Choroid plexus epithelial cell (primary cell): Measurements from ENCODE around the gene TBXAS1.

ENCODE experiments used
- DNase-seq: peaks from one replicate; pipeline ENCODE4 v3.0.0-alpha.2; 2010; ENCODE audit warnings: low read depth
- H3K4me3 ChIP-seq: 2 replicates; pipeline ENCODE4 v1.5.1; 2011; ENCODE audit warnings: low read depth, mild to moderate bottlenecking, control low read depth, low read length, moderate library complexity
- CTCF ChIP-seq: conservative IDR thresholded peaks from 2 replicates; pipeline ENCODE4 v1.5.1; 2011; ENCODE audit warnings: low read depth, mild to moderate bottlenecking, control low read depth, inconsistent platforms, low read length, moderate library complexity

TBXAS1 gene

GRCh38 chr7:139950881-139951525 lies 121.9 kb downstream of the TBXAS1 start:
- H3K4me3 ChIP-seq = no peak overlapping the region
- DNase-seq = no peak
- TF ChIP-seq CTCF = no peak

- no peak for TF ChIP-seq CTCF
- no peak overlapping the region for H3K4me3 ChIP-seq
- no peak for DNase-seq
Measured at GRCh38 chr7:139953229-139953628, 124.2 kb downstream of the TBXAS1 start.

- no peak overlapping the region for H3K4me3 ChIP-seq
- TF ChIP-seq CTCF = no peak
- DNase-seq = no peak
Measured at GRCh38 chr7:139955109-139955820, 126.2 kb downstream of the TBXAS1 start.

- no peak overlapping the region for H3K4me3 ChIP-seq
- TF ChIP-seq CTCF = no peak
- DNase-seq = peak; percentile 73
Measured at GRCh38 chr7:139958599-139959284, 129.7 kb downstream of the TBXAS1 start.

GRCh38 chr7:139959285-139959628 lies 130.2 kb downstream of the TBXAS1 start:
- DNase-seq = no peak
- no peak overlapping the region for H3K4me3 ChIP-seq
- no peak for TF ChIP-seq CTCF

- no peak overlapping the region for H3K4me3 ChIP-seq
- no peak for DNase-seq
- no peak for TF ChIP-seq CTCF
Measured at GRCh38 chr7:139959718-139960117, 130.7 kb downstream of the TBXAS1 start.
